ENCODE data around the gene CUEDC1. TPM values are rescaled to one million over a fixed set of nuclear protein-coding genes. Genes with fewer than 3 reads are reported as not detected.

Gene CUEDC1
- total RNA-seq, 1 experiment from 2014 or later: 27.5 TPM

GRCh38 chr17:57988301-57989250 lies 33.4 kb upstream of the CUEDC1 start:
- no peaks in the 10 kb centered on the region for H3K27me3 ChIP-seq (replicated peaks; ENCODE audit: control insufficient read depth, insufficient read depth, low read length)
- Mint-ChIP-seq H3K9me3 (ENCODE audit: unreplicated experiment) (no peaks in the 10 kb centered on the region), H3K4me1 (ENCODE audit: low read depth, unreplicated experiment) (peaks cover 51% of the 10 kb centered on the region), H3K4me3 (ENCODE audit: unreplicated experiment) (peak overlapping the region; percentile 97), H3K27ac (ENCODE audit: unreplicated experiment) (peak overlapping the region; percentile 88), H3K36me3 (ENCODE audit: insufficient read depth, unreplicated experiment) (peaks cover 64% of the 10 kb centered on the region), H3K27me3 (ENCODE audit: insufficient read depth, unreplicated experiment) (no peaks in the 10 kb centered on the region)
- no TSS peak for BruUV-seq (replicated peaks)
- TF ChIP-seq, protein P1, sequence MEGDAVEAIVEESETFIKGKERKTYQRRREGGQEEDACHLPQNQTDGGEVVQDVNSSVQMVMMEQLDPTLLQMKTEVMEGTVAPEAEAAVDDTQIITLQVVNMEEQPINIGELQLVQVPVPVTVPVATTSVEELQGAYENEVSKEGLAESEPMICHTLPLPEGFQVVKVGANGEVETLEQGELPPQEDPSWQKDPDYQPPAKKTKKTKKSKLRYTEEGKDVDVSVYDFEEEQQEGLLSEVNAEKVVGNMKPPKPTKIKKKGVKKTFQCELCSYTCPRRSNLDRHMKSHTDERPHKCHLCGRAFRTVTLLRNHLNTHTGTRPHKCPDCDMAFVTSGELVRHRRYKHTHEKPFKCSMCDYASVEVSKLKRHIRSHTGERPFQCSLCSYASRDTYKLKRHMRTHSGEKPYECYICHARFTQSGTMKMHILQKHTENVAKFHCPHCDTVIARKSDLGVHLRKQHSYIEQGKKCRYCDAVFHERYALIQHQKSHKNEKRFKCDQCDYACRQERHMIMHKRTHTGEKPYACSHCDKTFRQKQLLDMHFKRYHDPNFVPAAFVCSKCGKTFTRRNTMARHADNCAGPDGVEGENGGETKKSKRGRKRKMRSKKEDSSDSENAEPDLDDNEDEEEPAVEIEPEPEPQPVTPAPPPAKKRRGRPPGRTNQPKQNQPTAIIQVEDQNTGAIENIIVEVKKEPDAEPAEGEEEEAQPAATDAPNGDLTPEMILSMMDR (IDR thresholded peaks at IDR 0.05; ENCODE audit: insufficient read depth in 1 of 2, low read depth in 1 of 2, low read length in 1 of 2, severe bottlenecking in 1 of 2, unreplicated experiment in 1 of 2): peak in 1 of 2 experiments; percentile 12
- CTCF ChIA-PET: interaction anchor here (0.5 to 3.1 kb wide), 5 partner anchors 11 to 133 kb away, joined by 3 to 17 read pairs (median 4); no protein-coding TSS in a partner anchor
- POLR2A ChIA-PET: interaction anchor here (0.6 to 1.3 kb wide), 6 partner anchors 51 to 137 kb away, joined by 3 to 10 read pairs (median 5); partner anchors contain the start of gene DYNLL2
- H3K36me3 ChIP-seq (ENCODE audit: control insufficient read depth, insufficient read depth, low read length): no peaks in the 10 kb centered on the region
- H3K4me3 ChIP-seq (ENCODE audit: low read depth, low read length): peak overlapping the region; percentile 83
- DNase-seq: peak; percentile 80 to 83
- intact Hi-C loops (cut with micrococcal nuclease; ENCODE audit: unreplicated experiment): loop anchor here (2.0 kb wide), 1 partner anchor 34 kb away; the partner anchor contains the start of gene CUEDC1
- H3K9me3 ChIP-seq: no peaks in the 10 kb centered on the region
- H3K4me1 ChIP-seq: peaks cover 65% of the 10 kb centered on the region

DNA sequence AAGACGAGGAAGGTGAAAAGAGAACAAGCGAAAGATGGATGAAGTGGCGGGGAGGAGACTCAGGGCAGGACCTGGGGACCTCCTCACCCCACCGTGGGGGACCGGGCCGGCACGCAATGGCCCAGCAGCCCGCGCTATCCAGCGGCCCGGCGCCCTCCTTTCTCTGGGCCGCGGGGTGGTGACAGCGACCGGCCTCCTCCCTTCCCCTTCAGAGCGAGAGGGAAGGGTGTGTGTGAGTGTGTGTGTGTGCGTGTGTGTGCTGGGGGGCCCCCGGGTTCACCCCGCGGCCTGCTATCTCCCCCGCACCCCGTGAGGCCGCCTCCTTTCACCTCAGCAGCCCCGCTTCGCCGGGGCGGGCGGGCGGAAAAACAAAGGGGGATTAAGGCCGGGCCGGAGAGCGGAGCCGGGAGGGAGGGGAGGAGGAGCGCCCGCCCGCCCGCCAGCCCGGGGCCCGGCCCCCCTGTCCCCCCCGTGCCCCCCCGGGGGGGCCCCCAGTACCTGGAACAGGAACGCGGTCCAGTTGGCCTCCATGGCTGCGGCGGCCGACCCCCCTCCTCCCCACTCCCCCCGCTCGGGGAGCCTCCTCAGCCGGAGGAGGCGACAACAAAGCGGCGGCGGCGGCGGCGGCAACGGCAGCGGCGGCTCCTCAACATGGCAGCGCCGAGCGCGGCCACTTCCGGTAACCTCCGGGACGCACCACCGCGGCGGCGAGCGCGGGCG lies 32.5 kb upstream of the CUEDC1 start, which contains the start of gene VEZF1:
Gene VEZF1 (minus strand): TSS at position 674 of the 720 bp plus-strand sequence. CDS start 143 bp downstream, at position 531.
- no peaks in the 10 kb centered on the region for H3K27me3 ChIP-seq (replicated peaks; ENCODE audit: control insufficient read depth, insufficient read depth, low read length)
- H3K4me1 ChIP-seq: peaks cover 63% of the 10 kb centered on the region
- POLR2A ChIA-PET: interaction anchor here (0.6 to 1.4 kb wide), 6 partner anchors 32 to 136 kb away, joined by 3 to 10 read pairs (median 5); partner anchors contain the start of genes CUEDC1 and DYNLL2
- no peaks in the 10 kb centered on the region for H3K27me3 Mint-ChIP-seq (ENCODE audit: insufficient read depth, unreplicated experiment)
- H3K9me3 ChIP-seq: no peaks in the 10 kb centered on the region
- CTCF ChIA-PET: interaction anchor here (0.5 to 3.1 kb wide), 5 partner anchors 12 to 132 kb away, joined by 3 to 17 read pairs (median 4); no protein-coding TSS in a partner anchor
- H3K27ac Mint-ChIP-seq (ENCODE audit: unreplicated experiment): peak within 1 kb of the TSS; percentile 88
- H3K36me3 Mint-ChIP-seq (ENCODE audit: insufficient read depth, unreplicated experiment): peaks cover 66% of the 10 kb centered on the region
- H3K4me1 Mint-ChIP-seq (ENCODE audit: low read depth, unreplicated experiment): peaks cover 47% of the 10 kb centered on the region
- no TSS peak for BruUV-seq (replicated peaks)
- H3K36me3 ChIP-seq (ENCODE audit: control insufficient read depth, insufficient read depth, low read length): no peaks in the 10 kb centered on the region
- peak within 1 kb of the TSS; percentile 97 for H3K4me3 Mint-ChIP-seq (ENCODE audit: unreplicated experiment)
- H3K9me3 Mint-ChIP-seq (ENCODE audit: unreplicated experiment): no peaks in the 10 kb centered on the region
- H3K4me3 ChIP-seq (ENCODE audit: low read depth, low read length): peak within 1 kb of the TSS; percentile 83
- intact Hi-C loops (cut with micrococcal nuclease; ENCODE audit: unreplicated experiment): loop anchor here (2.0 kb wide), 1 partner anchor 33 kb away; the partner anchor contains the start of gene CUEDC1
- DNase-seq: peak; percentile 86 to 88
- TF ChIP-seq, protein P1 (IDR thresholded peaks at IDR 0.05; ENCODE audit: insufficient read depth in 1 of 2, low read depth in 1 of 2, low read length in 1 of 2, severe bottlenecking in 1 of 2, unreplicated experiment in 1 of 2): no peak

Data from Caco-2 (cell line).